Fibroblast of skin of left biceps (primary cell): ENCODE results near the gene COL6A3.
"Not testable (repeated sequence)": the region's sequence is repeated elsewhere in the genome, so short reads cannot be mapped to it uniquely, and the experiment has no call there.

Experiments
- DNase-seq, 2 experiments: peaks; one replicate each; pipeline ENCODE4 v3.0.0-alpha.2; 2013; ENCODE audit warnings: low read depth in 2 of 2

The COL6A3 gene

DNA sequence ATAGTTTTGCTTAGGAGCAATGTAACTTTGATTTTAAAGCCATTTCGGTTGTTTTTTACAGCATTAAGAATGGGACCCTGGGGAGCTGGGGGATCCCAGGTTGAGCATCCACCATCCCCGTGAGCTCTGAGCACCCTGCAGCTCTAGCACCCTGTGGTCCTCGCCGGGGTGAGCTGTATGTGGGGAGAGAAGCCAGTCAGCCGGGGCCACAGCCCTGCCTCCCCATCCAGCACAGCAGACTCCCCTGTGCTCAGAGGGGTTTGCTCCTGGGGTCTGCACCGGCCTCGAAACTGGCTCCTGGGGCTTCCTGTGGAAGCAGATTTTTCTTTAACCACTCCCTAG lies 1.3 kb downstream of the COL6A3 start:
- no peak for DNase-seq

DNA sequence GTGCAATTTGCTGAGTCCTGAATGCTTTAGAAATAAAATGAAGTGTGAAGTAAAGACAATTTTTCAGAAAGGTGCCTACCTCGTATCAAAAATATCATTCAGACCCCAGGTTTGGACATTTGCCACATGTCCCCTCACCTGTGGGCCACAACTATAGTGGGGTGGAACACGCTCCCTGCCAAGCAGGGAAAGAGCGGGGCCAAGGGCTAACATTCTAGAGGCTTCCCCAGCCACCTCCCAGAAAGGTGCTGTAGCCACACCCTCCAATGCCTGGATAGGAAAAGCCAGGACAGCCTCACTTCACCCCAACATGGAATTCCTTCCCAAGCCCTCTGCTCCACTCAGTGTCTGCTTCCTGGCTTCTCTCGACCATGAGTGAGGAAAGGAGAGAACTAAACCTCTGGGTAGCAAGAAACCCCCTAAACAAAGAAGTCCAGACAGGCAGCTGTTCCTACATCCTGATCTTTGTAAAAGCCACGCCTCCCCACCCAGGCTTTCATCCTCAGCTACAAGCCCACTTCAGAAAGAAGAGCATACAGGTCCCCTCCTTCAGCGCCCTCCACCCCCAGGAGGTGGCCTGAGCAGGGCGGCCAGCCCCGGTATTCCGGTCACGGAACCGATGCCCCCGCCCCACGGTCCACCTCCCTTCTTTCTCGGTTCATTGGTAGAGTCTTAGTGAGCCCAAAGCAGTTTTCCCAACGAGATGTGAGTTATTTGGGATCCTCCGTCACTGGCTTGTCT lies 2.1 kb downstream of the COL6A3 start:
- no peak for DNase-seq

DNA sequence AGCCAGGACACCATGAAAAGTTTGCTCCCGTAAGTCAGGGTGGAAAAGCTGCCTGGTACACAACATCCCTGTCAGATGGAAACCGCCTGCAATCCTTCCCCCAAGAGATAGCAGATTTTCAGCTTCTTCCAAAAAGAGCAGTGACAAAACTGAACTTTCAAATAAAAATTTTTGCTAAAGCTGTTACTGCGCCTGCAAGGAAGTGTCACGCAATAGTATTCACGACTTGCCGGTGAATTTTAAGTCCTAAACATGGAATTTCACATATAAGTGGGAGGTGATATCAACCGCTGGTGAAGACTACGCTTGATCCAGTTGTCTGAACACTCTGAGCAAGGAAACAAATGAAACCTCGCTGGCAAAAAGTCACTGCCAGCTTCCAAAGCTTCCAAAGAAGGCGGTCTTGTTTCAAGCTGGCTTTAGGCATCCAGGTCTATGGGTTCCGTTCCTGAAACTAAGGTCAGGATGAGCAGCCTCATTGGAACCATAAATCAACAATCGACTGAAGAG lies 2.8 kb downstream of the COL6A3 start:
- no peak for DNase-seq

DNA sequence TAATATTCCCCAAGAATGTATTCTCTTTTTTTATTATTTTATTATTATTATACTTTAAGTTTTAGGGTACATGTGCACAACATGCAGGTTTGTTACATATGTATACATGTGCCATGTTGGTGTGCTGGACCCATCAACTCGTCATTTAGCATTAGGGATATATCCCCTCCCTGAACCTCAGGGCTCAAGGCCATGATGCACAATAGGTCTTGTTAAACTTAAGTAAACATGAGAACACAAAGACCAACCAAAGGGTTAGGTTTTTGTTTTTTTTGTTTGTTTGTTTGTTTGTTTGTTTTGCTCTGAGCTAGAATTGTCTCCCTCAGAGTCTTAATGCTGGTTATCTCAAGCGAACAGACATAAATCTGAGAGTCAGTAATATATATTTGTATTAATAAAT lies 4.7 kb downstream of the COL6A3 start:
- DNase-seq = not testable (repeated sequence)

DNA sequence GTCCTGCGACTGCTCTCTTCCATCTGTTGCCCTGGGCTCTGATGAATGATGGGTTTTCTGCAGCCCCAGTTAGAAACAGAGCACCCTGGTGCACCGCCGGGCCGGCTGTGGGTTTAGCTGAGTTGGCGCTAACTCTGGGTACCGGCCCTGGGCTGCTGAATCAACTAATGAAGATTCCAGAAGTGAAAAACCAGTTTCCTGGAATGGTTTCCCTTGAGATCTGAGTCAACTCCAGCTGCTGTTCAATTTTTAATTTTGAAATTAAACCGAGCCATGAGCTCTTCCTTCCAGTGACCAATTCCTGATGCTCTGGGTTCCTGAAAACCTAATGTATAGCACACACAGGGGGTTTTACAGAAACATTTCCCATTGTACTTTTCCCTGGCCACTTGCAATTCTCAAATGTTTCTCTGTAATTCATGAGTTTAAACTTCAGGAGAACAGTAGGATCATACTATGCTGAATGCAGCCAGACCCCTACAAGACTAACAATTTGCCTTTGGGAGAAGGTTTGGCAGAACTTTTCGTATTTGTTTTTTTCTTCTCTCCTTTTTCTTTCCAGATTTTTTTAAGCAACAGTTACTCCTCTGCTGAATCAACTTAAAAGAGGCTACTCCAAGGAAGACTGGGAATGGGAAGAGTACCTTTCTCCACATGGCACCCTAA lies 5.5 kb downstream of the COL6A3 start:
- peak in 1 of 2 experiments; percentile 47 for DNase-seq

DNA sequence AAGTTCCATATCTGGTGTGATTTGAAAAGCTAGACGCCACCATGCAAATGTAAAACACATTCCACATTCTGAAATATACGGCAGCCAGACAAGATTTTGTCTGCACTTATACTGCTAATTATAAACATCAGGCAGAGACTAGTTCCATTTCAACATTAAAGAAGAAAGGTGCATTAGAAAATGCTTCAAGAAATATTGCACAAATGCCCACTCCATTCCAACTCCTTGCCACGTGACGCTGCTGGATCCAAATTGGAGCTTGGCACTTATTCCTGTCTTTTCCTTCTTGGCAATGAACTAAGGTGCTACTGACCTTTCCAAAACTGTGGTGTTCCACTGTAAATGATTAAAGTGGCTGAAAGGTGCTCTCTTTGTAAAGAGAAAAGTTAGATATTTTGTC lies 6.3 kb downstream of the COL6A3 start:
- no peak for DNase-seq

DNA sequence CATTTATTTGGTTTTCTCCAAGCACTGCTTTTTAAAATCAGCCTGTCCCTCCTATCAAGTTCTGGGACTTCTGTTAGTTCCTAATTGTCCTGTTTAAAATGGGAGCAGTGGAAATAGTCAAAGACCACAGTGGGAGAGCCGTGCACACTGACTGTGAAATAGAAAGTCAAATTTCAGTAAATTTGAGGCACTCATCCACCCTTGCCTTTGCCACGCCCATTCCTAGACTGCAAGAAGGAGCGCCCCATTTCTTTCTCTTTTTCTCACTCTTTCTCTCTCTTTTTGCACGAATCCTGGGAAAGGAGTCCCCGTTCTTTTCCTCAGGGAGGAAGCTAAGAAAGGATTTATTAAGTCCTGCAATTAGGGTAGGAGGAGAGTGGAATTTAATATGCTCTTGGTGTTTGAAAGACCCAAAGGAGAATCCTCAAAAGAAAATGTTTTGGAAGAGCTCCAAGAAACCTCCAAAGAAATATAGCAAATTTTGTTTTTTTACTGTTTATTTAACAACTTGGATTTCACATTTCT lies 7.5 kb downstream of the COL6A3 start:
- no peak for DNase-seq

DNA sequence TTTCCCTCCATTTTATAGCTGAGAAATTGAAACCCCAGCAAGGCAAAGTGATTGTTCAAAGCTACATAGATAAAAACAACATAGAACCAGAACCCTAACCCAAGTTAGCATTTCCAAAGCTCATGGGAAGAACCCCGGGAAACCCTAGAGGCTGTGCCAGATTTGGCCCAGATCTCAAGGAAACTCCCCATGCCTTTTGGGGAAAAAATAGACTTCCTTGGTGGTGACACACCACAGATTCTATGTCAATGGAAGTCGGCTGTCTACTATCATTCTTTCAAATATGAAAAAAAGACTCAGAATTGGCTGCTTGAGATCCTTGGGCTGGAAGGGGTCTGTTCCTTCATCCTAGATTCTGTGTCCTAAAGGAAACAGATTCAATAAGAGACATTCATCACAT lies 8.4 kb downstream of the COL6A3 start:
- DNase-seq = no peak

DNA sequence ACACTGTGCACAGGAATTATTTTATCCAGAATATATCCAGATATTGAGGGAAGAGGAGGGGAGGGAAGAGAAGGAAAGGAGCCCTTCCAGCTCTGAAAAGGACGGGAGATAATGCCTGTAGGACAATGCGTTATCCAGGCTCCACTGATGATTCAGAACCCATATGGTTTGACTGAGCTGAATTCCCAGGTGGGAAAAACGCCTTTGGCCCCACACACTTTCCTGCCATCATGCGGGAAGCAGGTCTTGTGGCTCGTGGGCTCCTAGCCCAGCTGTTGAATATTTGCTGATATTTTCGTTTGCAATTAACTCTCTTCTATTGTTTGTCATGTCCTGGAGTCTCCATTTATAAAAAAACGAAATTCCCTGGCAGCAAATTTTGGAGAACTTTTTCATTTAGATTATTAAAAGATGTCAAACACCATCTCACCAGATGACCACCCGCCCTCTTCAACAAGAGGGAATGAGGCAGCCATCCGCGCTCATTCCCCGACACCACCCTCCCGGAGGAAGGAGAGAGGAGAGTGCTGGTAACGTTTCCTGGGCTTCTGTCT lies 8.9 kb downstream of the COL6A3 start:
- no peak for DNase-seq

DNA sequence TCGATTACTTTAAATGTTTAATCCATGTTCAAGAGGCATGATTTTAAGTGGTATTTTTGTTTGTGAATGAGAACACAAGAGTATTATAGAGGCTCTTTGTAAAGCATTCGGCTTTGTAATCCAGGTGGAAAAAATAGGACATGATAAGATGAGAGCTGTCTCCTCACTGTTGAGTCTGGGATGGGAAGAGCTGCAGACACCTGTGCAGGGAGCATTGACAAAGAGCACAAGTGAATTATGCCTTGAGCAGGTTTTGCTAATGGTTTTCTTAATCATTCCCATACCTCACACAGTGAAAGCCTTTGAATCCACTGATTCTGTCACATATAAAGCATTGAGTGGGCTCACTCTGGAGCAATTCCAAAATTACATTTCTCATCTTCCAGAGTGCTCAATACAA lies 9.6 kb downstream of the COL6A3 start:
- DNase-seq = no peak

DNA sequence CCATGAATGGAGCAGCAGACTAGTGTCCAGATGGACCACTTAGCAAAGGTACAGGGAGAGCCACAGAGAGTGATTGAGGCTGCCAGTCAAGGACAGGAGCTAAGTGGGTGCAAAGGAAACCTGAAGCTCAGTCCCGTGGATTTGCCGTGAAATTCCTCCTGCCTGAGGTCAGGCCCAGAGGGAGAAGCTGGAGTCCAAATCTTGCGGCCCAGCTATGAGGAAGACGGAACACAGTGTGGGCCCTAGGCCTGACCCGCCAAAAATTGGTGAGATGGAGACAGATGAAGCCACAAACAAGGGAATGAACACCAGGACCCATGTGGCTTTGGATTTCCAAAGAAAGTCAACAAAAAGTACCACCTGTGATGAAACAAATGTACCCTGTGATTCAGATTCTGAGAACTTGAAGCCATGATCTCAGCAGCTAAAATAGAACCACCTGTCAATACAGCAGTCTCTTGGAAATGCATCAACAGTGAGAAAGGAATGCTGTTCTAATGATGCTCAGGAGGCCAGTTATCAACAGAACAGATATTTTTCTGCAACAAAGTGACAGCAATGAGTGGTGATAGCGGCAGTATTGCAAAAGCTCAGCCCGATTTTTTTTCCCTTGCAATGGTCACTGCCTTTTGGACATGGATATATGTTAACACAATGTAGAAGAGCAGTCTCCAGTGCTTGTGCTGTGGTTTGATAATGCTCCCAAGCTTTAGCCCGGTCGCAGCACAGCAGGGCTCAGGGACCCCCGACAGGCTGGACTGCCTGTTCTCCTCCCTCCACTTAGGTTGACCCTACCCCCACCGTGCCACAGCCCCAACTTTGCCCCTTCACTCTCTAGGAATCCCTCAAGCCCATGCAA lies 10.7 kb downstream of the COL6A3 start:
- DNase-seq = peak; percentile 61 to 66

DNA sequence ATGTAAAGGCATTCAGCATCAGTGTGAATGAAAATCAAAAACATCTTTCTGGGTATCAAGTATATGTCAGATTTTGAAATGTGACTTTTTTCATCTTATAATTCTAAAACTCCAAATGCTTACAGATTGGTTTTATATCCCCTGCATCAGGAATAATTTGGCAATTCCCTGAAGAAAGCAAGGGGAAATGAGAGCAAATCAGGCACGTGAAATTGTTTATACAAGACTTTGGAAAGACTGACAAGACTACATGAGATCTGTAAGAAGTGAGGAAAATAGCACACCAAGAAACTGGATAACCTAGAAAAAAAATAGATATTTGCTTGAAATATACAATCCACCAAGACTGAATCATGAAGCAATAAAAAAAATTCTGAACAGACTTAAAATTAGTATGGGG lies 13.8 kb downstream of the COL6A3 start:
- no peak for DNase-seq

DNA sequence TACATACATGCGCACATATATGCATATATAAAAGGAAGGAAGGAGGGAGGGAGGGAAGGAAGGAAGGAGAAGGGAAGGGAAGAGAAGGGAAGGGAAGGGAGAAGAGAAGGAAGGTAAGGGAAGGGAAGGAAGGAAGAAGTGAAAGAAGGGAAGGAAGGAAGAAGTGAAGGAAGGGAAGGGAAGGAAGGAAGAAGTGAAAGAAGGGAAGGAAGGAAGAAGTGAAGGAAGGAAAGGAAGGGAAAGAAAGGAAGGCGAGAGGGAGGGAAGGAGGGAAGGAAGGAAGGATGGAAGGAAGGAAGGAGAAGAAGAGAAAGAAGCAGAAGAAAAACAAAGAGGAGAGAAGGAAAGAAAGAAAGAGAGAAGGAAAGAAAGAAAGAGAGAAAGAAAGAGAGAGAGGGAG lies 16.9 kb downstream of the COL6A3 start:
- no peak for DNase-seq

DNA sequence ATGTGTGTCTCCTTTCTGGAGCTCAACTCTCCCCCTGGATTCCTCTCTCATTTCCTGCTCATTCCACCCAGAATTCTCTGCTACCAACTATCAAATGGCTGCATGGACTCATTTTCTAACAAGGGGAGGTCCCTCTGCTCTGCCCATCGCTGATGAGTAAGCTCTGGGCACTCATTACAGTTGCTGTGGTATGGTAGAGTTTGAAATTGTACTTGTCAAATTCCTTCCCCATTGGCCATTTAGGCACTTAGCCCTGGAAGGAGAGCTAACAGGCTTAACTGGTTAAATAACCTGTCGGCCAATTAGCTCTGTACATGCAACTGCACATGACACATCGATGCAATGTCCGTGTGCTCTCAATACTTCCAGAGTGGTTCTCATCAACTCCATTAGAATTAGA lies 20.4 kb downstream of the COL6A3 start:
- DNase-seq = no peak

DNA sequence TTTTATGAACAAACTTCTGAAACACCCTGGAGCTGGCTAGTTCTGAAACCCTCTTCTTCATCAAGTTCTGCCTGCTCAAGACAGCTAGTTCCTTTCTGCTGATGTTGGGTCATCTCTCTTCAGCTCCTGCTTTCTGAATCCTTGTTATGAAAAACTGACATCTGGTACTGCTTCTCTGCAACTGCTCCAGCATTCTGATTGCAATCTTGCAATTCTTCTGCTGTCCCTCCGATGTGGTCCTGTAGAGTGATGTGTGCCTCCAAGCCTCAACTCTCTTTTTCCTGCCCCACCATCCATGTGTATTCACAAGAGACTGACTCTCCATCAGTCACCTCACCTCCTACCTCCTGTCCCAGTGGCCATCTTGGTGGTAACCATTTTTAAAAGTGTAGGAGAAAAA lies 21.8 kb downstream of the COL6A3 start:
- DNase-seq = no peak

DNA sequence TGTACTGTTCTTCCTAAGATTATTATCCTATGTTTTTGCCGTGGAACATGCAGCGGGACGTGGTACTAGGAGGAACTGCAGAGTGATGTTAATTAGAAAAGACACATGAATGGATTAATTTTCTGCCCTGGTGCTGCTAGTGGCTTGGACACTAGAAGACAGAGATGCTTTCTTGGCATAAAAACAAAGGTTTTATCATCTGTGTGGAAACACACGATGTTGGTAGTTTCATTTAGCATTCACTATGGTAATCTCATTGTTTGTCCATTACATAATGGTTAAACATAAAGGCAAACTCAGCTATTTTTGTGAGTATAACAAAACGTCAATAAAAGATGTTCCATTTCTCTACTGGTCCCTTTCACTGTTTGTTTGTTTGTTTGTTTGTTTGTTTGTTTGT lies 22.8 kb downstream of the COL6A3 start:
- DNase-seq = no peak

DNA sequence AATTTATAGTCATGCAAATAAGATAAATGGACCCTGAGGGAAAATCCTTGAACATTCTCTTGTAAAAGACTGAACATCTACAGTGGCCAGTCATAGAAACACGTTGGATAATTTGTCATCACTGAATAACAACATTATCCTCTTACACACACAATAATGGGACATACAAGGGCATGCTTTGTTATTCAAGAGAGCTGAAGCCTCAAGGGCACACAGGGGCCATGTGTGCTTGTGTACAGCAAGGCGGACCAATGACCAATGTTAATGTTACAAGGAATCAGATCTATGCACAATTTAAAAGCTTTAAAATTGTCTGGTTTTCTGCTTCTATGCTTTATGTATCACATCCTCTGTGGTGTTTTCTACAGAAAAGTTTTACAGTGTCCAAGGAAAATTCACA lies 23.7 kb downstream of the COL6A3 start:
- no peak for DNase-seq

DNA sequence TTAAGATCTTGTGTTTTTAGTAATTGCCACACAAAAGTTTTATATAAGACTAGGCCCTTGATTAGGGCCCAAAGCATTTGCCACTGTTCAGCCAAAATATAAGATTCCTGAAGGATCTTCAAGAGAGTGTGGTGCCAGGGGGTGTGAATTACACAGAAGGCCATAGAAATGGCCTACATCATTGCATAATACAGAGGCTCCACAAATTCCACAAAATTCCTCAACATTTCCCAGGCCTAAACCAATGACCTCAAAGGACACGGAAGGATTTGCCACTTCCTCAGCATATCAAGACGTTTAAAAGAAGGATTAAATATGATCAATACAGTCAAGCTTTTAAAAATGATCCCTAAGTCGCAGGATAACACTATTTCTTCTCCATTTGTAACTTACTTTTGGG lies 24.1 kb downstream of the COL6A3 start:
- DNase-seq = no peak

DNA sequence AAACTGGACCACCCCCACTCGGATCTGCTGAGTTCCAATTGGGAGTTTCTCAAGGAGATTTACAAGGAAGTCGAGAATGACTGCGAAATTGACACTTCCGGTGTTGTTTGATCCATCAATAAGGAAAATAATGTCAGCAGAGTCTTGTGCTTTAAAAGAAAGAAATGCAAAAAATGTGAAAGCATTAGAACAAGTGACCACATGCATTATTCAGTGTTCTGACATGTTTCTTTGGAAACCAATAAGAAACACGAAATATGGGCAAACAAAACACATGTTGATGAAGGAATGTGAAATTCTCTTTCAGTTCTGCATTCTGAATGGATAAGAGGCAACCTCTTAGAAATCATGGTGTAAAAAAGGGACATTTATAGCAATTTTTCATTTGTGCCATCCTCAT lies 25.9 kb downstream of the COL6A3 start:
- no peak for DNase-seq

DNA sequence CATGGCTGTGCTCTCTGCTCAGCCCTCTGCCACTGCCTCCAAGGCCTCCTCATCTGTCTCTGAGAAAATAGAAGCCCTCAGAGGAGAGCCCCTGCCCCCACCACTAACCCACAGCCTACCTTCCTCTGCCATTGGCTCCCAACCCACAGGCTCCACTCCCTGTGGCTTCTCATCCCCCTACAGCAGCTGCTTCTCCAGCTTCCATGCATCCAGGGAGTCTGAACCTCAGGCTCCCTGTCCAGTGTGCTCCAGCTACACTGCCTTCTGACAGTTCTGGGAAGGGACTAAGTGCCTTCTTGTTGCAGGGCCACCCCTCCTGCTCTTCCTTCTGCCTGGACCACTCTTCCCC lies 29.3 kb downstream of the COL6A3 start:
- no peak for DNase-seq

DNA sequence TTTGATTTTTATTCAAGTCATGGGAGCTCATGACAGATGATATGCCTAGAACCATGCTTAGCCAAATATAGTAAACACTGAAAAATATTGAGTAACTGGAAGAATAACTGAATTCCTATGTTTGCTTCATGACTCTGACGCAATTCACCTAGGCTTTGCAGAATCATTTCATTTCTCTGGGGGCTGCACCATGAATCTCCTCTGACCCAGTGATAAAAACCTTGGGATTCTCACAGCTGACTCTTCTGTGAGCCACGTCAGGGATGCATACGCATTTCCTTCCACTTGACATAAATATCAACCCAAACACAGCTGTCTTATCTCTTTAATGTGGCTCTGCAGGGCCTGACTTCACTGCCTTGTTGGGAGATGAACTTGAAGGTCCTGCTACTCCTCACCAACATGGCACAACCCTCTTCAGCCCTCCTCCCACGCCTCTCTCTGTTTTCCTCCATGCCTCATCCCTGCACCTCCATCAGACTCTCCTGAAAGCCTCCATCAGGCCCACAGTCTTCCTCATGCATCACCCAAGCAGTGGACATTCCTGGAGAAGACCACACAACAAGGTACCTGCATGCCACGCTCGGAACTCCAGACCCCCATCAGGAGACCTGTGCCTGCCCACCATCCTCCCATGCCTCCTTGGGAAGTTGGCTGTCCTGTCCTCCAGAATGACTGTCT lies 29.8 kb downstream of the COL6A3 start:
- DNase-seq = peak; percentile 39 to 47

DNA sequence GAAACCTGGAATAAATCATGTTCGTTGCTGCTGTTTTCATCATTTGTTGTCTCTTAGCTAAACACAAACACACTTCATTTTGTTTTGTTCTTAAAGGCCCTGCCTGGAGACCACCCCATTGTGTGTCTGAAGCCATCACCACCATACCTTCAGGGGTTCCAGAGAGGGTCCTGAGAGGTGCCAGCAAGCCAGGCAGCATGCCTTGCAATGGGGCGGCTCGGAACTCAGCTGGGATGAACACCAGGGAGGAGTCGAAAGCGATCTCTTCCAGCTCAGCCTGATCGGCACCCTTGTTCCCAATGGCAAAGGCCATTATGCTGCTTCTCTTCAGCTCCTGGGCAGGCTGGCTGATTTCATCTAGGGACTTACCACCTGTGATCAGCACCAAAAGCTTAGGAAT lies 33.2 kb downstream of the COL6A3 start:
- DNase-seq = no peak
